Myocyte (in vitro differentiated cells): ENCODE measurements around the gene CPN1. TPM values are rescaled to one million over a fixed set of nuclear protein-coding genes. Genes with fewer than 3 reads are reported as not detected.

Experiments
- DNase-seq: peaks from one replicate; pipeline ENCODE4 v3.0.0-alpha.2; 2012; ENCODE audit warnings: low read depth
- total RNA-seq: library from RNA; depleted of rRNA; stranded (reverse); fragments of >200 nt; gene quantifications from 2 replicates; pipeline ENCODE4 v1.2.3, GENCODE V29; 2014

The CPN1 gene
- total RNA-seq, 1 donor from 2014 or later, result not detected

DNA sequence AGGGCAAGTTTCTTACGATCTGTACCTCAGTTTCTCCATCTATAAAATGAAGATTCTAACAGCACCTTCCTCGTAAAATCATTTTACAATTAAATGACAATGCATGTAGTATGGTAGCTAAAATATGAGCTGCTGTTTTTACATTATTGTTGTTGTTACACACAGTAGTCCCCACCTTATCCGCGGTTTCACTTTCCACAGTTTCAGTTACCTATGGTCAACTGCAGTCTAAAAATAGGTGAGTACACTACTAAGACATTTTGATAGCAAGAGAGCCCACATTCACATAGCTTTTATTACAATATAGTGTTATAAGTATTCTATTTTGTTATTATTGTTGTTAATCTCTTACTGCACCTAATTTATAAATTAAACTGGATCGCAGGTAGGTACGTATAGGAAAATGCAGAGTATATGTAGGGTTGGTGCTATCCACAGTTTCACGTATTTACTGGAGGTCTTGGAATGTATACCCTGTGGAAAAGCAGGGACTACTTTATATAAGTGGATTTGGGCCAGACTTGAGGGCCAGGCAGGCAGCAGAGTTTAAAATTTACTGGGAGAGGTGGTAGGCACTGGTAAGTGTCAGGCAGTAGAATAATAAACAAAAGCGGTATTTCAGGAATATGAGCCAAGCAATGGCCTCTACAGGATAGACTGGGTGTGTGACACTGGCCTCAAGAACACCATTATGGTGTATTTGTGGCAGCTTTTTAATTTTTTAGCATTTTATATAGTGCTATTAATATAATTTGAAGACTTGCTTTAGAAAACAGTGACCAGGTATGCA lies 82.2 kb downstream of the CPN1 start:
- no peak for DNase-seq

DNA sequence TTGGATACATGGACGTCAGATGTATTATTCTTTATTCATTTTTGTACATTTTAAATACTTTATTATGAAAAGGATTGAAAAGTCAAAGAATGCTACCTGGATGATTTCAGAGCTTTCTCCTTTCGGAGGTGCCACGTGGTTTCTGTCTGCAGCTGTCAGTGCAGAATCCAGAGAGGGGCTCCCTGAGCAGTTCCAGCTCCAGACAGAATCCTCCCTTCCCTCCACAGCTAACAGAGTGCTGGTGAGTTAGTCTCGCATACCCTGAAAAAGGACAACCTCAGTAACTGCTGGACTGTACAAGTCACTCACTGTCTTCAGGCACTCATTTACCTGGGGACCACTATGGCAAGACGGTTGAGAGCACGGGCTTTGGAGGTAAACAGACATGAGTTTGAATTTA lies 82.8 kb downstream of the CPN1 start:
- no peak for DNase-seq

DNA sequence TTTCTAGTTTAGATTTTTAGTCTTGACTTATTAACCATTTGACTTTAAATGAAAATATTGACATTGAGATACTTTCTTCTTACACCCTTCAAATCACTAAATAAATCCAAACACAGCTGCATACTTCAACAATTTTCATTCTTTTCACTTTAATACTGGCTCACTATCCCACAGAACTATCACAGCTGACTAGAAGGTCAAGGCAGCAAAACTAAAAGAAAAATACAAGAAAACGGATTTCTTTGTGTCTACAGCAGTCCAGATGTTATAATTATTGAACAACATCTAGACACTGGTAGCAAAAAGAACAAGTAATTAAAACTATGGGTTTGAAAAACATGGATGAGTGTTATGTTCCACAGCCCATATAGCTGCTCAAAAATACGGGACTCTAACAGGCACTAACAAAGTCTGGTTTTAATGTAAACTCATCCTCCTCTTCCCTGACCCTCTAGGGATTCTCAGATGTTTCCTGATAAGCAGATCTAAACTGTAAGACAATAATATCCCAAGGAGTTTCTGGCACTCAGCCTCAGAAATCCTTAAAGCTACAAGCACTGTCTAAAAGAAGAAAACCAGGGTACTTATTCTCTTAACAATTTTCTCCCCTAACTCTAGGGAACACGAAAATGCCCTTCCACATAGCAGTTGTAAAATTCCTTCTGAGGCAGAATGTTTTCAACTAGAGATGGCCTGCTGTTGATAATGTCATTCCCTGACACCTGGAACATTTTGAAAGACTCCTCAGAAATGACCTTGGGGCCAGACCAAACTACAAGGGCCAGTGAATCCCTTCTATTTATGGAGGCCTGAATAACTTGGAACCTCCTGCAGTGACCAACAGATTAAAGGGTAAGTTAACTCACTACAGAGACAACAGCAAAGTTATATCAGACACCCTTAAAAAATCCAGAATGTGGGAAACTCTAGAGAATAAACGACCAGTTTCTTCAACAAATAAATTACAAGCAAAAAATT lies 84.7 kb downstream of the CPN1 start:
- DNase-seq, result peak; percentile 56

DNA sequence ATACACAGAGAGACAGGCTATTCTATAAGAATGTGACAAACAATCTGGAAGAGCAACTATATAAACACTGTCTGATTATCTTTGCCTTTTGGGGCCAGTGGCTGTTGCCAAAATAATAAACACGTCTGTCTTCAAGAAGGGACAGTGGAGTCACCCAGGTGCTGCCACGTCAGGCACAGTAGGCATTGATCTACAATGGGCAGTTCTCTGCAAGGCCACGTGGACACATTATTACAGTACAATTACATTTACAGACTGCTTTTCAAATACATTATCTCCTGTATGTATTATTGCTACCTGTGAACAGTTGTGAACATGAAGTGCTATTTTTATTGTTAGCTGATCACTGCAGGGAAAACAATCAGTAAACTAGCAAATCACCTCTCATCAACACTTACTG lies 86.0 kb downstream of the CPN1 start:
- no peak for DNase-seq

GRCh38 chr10:99995269-99995668 lies 86.4 kb downstream of the CPN1 start:
- no peak for DNase-seq

GRCh38 chr10:99994801-99995200 lies 86.9 kb downstream of the CPN1 start:
- no peak for DNase-seq

- DNase-seq, result peak; percentile 89
Observed at GRCh38 chr10:99993701-99994689, 87.7 kb downstream of the CPN1 start.

Other genes starting within 250 kb of the CPN1 start
- 12.8 and 16.1 TPM in 2 replicates for gene DNMBP, start 71.9 kb downstream of the CPN1 start, total RNA-seq
- gene ERLIN1, start 104.2 kb upstream of the CPN1 start, total RNA-seq, result 13.0 and 15.0 TPM in 2 replicates
- gene CHUK, start 147.7 kb upstream of the CPN1 start, total RNA-seq, result 21.3 and 22.3 TPM in 2 replicates
- 14.2 and 18.6 TPM in 2 replicates for gene CWF19L1, start 185.8 kb upstream of the CPN1 start, total RNA-seq
- gene BLOC1S2, start 204.8 kb upstream of the CPN1 start, total RNA-seq, result 70.5 TPM in 2 replicates
- gene PKD2L1, start 248.4 kb upstream of the CPN1 start, total RNA-seq, result 0.13 TPM in 1 of 2 replicates, not detected in the other